ENCODE results near the gene PTPRM.

DNA sequence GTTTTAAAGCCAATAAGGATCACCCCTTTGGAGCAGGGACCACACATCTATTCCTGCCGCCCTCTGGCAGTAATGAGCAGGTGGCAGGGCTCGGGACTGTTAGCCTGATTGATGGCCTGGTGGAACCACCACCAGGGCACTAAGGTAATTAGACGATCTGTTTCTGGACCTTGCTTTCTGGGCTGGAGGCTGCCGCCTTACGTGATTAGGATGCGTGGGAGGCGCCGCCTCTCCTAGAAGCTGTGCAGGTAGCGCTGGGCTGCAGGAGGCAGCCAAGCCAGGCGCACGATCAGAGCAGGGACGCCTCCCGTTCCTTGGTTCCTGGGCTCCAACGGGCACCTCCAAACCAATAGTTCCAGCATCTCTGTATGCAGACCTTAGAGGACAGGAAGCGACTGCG lies 799.5 kb downstream of the PTPRM start:
- TF ChIP-seq POLR2A (IDR thresholded peaks at IDR 0.05) = no peak
- TF ChIP-seq, protein P1, sequence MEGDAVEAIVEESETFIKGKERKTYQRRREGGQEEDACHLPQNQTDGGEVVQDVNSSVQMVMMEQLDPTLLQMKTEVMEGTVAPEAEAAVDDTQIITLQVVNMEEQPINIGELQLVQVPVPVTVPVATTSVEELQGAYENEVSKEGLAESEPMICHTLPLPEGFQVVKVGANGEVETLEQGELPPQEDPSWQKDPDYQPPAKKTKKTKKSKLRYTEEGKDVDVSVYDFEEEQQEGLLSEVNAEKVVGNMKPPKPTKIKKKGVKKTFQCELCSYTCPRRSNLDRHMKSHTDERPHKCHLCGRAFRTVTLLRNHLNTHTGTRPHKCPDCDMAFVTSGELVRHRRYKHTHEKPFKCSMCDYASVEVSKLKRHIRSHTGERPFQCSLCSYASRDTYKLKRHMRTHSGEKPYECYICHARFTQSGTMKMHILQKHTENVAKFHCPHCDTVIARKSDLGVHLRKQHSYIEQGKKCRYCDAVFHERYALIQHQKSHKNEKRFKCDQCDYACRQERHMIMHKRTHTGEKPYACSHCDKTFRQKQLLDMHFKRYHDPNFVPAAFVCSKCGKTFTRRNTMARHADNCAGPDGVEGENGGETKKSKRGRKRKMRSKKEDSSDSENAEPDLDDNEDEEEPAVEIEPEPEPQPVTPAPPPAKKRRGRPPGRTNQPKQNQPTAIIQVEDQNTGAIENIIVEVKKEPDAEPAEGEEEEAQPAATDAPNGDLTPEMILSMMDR (IDR thresholded peaks at IDR 0.05) = no peak
